Measurements from ENCODE around the gene CDH15.

GRCh38 chr16:89184933-89185794, 13.6 kb downstream of the CDH15 start:
- TF ChIP-seq EZH2 (IDR thresholded peaks at IDR 0.05; ENCODE audit: borderline replicate concordance, low read length) (no peak), CTCF (IDR thresholded peaks at IDR 0.05; ENCODE audit: low read length) (no peak)

All from OCI-LY1 (cell line).